ENCODE results near the gene PODN.

PODN gene

GRCh38 chr1:53111073-53111556 is 49.1 kb downstream of the PODN start:
- Histone ChIP-seq H3K9me3 (peaks cover 0 to 11% (median 0%) of the 10 kb centered on the region in 3 donors), H3K4me3 (no peak overlapping the region), H3K27me3 (no peaks in the 10 kb centered on the region), H3K27ac (peak overlapping the region in 1 of 2 donors; percentile 68), H3K4me1 (peaks cover 0 to 75% (median 30%) of the 10 kb centered on the region in 4 donors), H3K36me3 (no peaks in the 10 kb centered on the region)
- TF ChIP-seq CTCF (IDR thresholded peaks at IDR 0.05), result no peak
- DNase-seq, result no peak
- intact Hi-C loops (cut with DNase I; ENCODE audit: low total_unique reads), result no loop called here

GRCh38 chr1:53111693-53112092 is 49.7 kb downstream of the PODN start:
- TF ChIP-seq CTCF (IDR thresholded peaks at IDR 0.05), result no peak
- Histone ChIP-seq H3K36me3 (no peaks in the 10 kb centered on the region), H3K4me3 (no peak overlapping the region), H3K4me1 (peaks cover 0 to 79% (median 30%) of the 10 kb centered on the region in 4 donors), H3K9me3 (peaks cover 0 to 11% (median 0%) of the 10 kb centered on the region in 3 donors), H3K27me3 (no peaks in the 10 kb centered on the region), H3K27ac (no peak overlapping the region)
- no peak for DNase-seq
- intact Hi-C loops (cut with DNase I; ENCODE audit: low total_unique reads), result no loop called here

DNA sequence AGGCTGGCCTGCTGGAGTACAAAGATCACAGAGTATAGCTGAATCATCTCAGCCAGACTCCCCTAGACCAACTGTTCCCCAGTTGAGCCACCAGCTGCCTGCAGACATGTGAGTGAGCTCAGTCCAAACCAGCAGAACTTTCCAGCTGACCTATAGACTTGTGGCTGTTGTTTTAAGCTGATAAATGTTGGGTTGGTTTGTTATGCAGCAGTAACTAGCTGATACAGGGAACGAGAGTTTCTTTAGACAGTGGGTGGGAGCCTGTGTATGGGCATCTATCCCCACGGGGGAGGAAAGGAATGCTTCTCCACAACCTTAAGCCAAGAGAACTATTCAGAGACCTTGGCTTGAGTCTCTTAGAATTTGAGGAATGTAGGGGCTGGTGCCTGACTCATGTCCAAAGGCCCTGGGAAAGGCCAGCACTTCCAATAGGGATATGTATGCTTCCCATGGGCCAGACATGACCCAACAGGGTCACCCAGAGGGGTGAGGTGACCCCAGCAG is 50.3 kb downstream of the PODN start:
- DNase-seq, result no peak
- Histone ChIP-seq H3K27ac (peak overlapping the region; percentile 30 to 60), H3K4me1 (peaks cover 0 to 79% (median 30%) of the 10 kb centered on the region in 4 donors), H3K4me3 (no peak overlapping the region), H3K27me3 (no peaks in the 10 kb centered on the region), H3K36me3 (no peaks in the 10 kb centered on the region), H3K9me3 (peaks cover 0 to 11% (median 0%) of the 10 kb centered on the region in 3 donors)
- TF ChIP-seq CTCF (IDR thresholded peaks at IDR 0.05), result no peak
- intact Hi-C loops (cut with DNase I; ENCODE audit: low total_unique reads), result no loop called here

GRCh38 chr1:53112861-53113260 is 50.8 kb downstream of the PODN start:
- TF ChIP-seq CTCF (IDR thresholded peaks at IDR 0.05), result no peak
- Histone ChIP-seq H3K4me3 (no peak overlapping the region), H3K4me1 (peaks cover 0 to 77% (median 30%) of the 10 kb centered on the region in 4 donors), H3K9me3 (peaks cover 0 to 11% (median 0%) of the 10 kb centered on the region in 3 donors), H3K36me3 (no peaks in the 10 kb centered on the region), H3K27me3 (no peaks in the 10 kb centered on the region), H3K27ac (peak overlapping the region; percentile 30 to 60)
- DNase-seq, result no peak
- intact Hi-C loops (cut with DNase I; ENCODE audit: low total_unique reads), result no loop called here

GRCh38 chr1:53114090-53114489 is 52.1 kb downstream of the PODN start:
- H3K9me3 ChIP-seq, result peaks cover 0 to 11% (median 0%) of the 10 kb centered on the region in 3 donors
- intact Hi-C loops (cut with DNase I; ENCODE audit: low total_unique reads), result no loop called here
- no peak overlapping the region for H3K4me3 ChIP-seq
- peak overlapping the region in 1 of 2 donors; percentile 60 for H3K27ac ChIP-seq
- TF ChIP-seq CTCF (IDR thresholded peaks at IDR 0.05), result no peak
- H3K4me1 ChIP-seq, result peaks cover 0 to 64% (median 25%) of the 10 kb centered on the region in 4 donors
- no peak for DNase-seq
- no peaks in the 10 kb centered on the region for H3K27me3 ChIP-seq
- H3K36me3 ChIP-seq, result no peaks in the 10 kb centered on the region
